ENCODE measurements around the gene PLP2. TPM values are rescaled to one million over a fixed set of nuclear protein-coding genes. Genes with fewer than 3 reads are reported as not detected.
A peak's percentile ranks its signal among the peaks of the same experiment; 100 is the strongest.

The PLP2 gene
- polyA plus RNA-seq, 3 donors, result 280 to 374 (median 330) TPM

- Mint-ChIP-seq H3K9me3 (peaks cover 0 to 19% (median 6%) of the 10 kb centered on the region in 7 donors), H3K4me1 (peaks cover 52% of the 10 kb centered on the region), H3K27me3 (ENCODE audit: low read depth in 3 of 3) (peaks cover 0 to 10% (median 0%) of the 10 kb centered on the region in 3 donors), H3K4me3 (peak within 1 kb of the TSS; percentile 76 to 88), H3K36me3 (peaks cover 12 to 18% of the 10 kb centered on the region in 2 donors), H3K27ac (peak within 1 kb of the TSS; percentile 38 to 91 (median 81))
- Histone ChIP-seq H3K9me3 (replicated peaks in 1 of 2; ENCODE audit: control insufficient read depth in 1 of 2, insufficient read depth in 1 of 2, low read length in 2 of 2) (no peaks in the 10 kb centered on the region), H3K4me3 (replicated peaks in 1 of 3; ENCODE audit: low read depth in 2 of 3, low read length in 3 of 3) (peak within 1 kb of the TSS; percentile 69 to 79 (median 69)), H3K4me1 (ENCODE audit: control insufficient read depth in 1 of 2, insufficient read depth in 2 of 2, low read length in 2 of 2) (peaks cover 25 to 48% of the 10 kb centered on the region in 2 donors), H2AFZ (ENCODE audit: insufficient read depth, low read depth, low read length, poor library complexity, severe bottlenecking) (peak within 1 kb of the TSS; percentile 62), H3K36me3 (replicated peaks in 1 of 2; ENCODE audit: control insufficient read depth in 1 of 2, insufficient read depth in 2 of 2, low read length in 2 of 2) (peaks cover 6 to 17% of the 10 kb centered on the region in 2 donors), H3K79me2 (ENCODE audit: insufficient read depth, low read length) (peaks cover 13% of the 10 kb centered on the region), H3K27me3 (ENCODE audit: control insufficient read depth in 2 of 2, insufficient read depth in 2 of 2, low read length in 2 of 2) (no peaks in the 10 kb centered on the region), H3K4me2 (replicated peaks; ENCODE audit: extremely low read depth, low read length, poor library complexity, severe bottlenecking) (peak within 1 kb of the TSS; percentile 82), H4K20me1 (ENCODE audit: insufficient read depth, low read length) (peaks cover 8% of the 10 kb centered on the region), H3K27ac (ENCODE audit: low read depth in 1 of 2, low read length in 2 of 2) (peak within 1 kb of the TSS; percentile 35 to 61), H3K9ac (ENCODE audit: insufficient read depth, low read length, poor library complexity, severe bottlenecking) (peak within 1 kb of the TSS; percentile 64)
- 17% methylated on average over 21 of the region's 62 CpGs for WGBS (ENCODE audit: insufficient coverage)
- TF ChIP-seq, protein P1, sequence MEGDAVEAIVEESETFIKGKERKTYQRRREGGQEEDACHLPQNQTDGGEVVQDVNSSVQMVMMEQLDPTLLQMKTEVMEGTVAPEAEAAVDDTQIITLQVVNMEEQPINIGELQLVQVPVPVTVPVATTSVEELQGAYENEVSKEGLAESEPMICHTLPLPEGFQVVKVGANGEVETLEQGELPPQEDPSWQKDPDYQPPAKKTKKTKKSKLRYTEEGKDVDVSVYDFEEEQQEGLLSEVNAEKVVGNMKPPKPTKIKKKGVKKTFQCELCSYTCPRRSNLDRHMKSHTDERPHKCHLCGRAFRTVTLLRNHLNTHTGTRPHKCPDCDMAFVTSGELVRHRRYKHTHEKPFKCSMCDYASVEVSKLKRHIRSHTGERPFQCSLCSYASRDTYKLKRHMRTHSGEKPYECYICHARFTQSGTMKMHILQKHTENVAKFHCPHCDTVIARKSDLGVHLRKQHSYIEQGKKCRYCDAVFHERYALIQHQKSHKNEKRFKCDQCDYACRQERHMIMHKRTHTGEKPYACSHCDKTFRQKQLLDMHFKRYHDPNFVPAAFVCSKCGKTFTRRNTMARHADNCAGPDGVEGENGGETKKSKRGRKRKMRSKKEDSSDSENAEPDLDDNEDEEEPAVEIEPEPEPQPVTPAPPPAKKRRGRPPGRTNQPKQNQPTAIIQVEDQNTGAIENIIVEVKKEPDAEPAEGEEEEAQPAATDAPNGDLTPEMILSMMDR (IDR thresholded peaks at IDR 0.05), result peak; percentile 21
- intact Hi-C loops (cut with micrococcal nuclease), result no loop called here
- DNase-seq, result peak; percentile 69 to 80 (median 80)
These were observed 14.7 kb downstream of the PLP2 start, which contains the start of gene PRICKLE3 for GRCh38 chrX:49186125-49187027. Gene PRICKLE3 (minus strand): TSS chrX:49186373. CDS start chrX:49186297, 76 bp downstream.

GRCh38 chrX:49187028-49187394 is 15.3 kb downstream of the PLP2 start:
- Histone ChIP-seq H3K9ac (ENCODE audit: insufficient read depth, low read length, poor library complexity, severe bottlenecking) (no peak overlapping the region), H3K9me3 (replicated peaks in 1 of 2; ENCODE audit: control insufficient read depth in 1 of 2, insufficient read depth in 1 of 2, low read length in 2 of 2) (no peaks in the 10 kb centered on the region), H3K79me2 (ENCODE audit: insufficient read depth, low read length) (peaks cover 13% of the 10 kb centered on the region), H4K20me1 (ENCODE audit: insufficient read depth, low read length) (peaks cover 8% of the 10 kb centered on the region), H3K27ac (ENCODE audit: low read depth in 1 of 2, low read length in 2 of 2) (no peak overlapping the region), H3K4me1 (ENCODE audit: control insufficient read depth in 1 of 2, insufficient read depth in 2 of 2, low read length in 2 of 2) (peaks cover 25 to 54% of the 10 kb centered on the region in 2 donors), H3K4me3 (replicated peaks in 1 of 3; ENCODE audit: low read depth in 2 of 3, low read length in 3 of 3) (no peak overlapping the region), H3K27me3 (ENCODE audit: control insufficient read depth in 2 of 2, insufficient read depth in 2 of 2, low read length in 2 of 2) (no peaks in the 10 kb centered on the region), H2AFZ (ENCODE audit: insufficient read depth, low read depth, low read length, poor library complexity, severe bottlenecking) (no peak overlapping the region), H3K36me3 (replicated peaks in 1 of 2; ENCODE audit: control insufficient read depth in 1 of 2, insufficient read depth in 2 of 2, low read length in 2 of 2) (peaks cover 6 to 17% of the 10 kb centered on the region in 2 donors), H3K4me2 (replicated peaks; ENCODE audit: extremely low read depth, low read length, poor library complexity, severe bottlenecking) (no peak overlapping the region)
- no CpG with 5 or more reads among the region's 15 CpGs for WGBS (ENCODE audit: insufficient coverage)
- intact Hi-C loops (cut with micrococcal nuclease), result no loop called here
- TF ChIP-seq, protein P1 (IDR thresholded peaks at IDR 0.05), result no peak
- peaks cover 52% of the 10 kb centered on the region for H3K4me1 Mint-ChIP-seq
- H3K27ac Mint-ChIP-seq, result peak overlapping the region in 1 of 7 donors; percentile 37
- peaks cover 0 to 10% (median 0%) of the 10 kb centered on the region in 3 donors for H3K27me3 Mint-ChIP-seq (ENCODE audit: low read depth in 3 of 3)
- H3K4me3 Mint-ChIP-seq, result no peak overlapping the region
- peaks cover 0 to 19% (median 6%) of the 10 kb centered on the region in 7 donors for H3K9me3 Mint-ChIP-seq
- no peak for DNase-seq
- H3K36me3 Mint-ChIP-seq, result peaks cover 12 to 18% of the 10 kb centered on the region in 2 donors

Measured in CD14-positive monocyte (primary cell).